Measurements from ENCODE around the gene PSMB4. TPM values are rescaled to one million over a fixed set of nuclear protein-coding genes. Genes with fewer than 3 reads are reported as not detected.
A peak's percentile ranks its signal among the peaks of the same experiment; 100 is the strongest.
"Not testable (repeated sequence)": the region's sequence is repeated elsewhere in the genome, so short reads cannot be mapped to it uniquely, and the experiment has no call there.

PSMB4 gene
- total RNA-seq: 443 and 458 TPM in 2 replicates

GRCh38 chr1:151399324-151400171 is at the start of gene PSMB4:
Gene PSMB4 (plus strand): TSS chr1:151399573. CDS start chr1:151399588, 15 bp downstream.
- H3K4me3 Mint-ChIP-seq (ENCODE audit: low read depth): peak within 1 kb of the TSS; percentile 98
- H3K4me1 Mint-ChIP-seq (ENCODE audit: low read depth): peaks cover 19% of the 10 kb centered on the region
- peaks cover under 1% of the 10 kb centered on the region for H3K27me3 Mint-ChIP-seq (ENCODE audit: low read depth)
- no peaks in the 10 kb centered on the region for H3K9me3 Mint-ChIP-seq
- peak; percentile 81 for DNase-seq (ENCODE audit: low spot score)
- H3K27ac Mint-ChIP-seq: peak within 1 kb of the TSS; percentile 100
- intact Hi-C loops (cut with micrococcal nuclease): loop anchor here (1.0 kb wide), 1 partner anchor 52 kb away; the partner anchor contains the start of gene RFX5
- peaks cover 51% of the 10 kb centered on the region for H3K36me3 Mint-ChIP-seq (ENCODE audit: low read depth)

- H3K4me3 Mint-ChIP-seq (ENCODE audit: low read depth); intact Hi-C loops (cut with micrococcal nuclease); DNase-seq (ENCODE audit: low spot score); H3K27me3 Mint-ChIP-seq (ENCODE audit: low read depth); H3K9me3 Mint-ChIP-seq; H3K27ac Mint-ChIP-seq: not testable (repeated sequence)
- peaks cover 20% of the 10 kb centered on the region for H3K4me1 Mint-ChIP-seq (ENCODE audit: low read depth)
- peaks cover 20% of the 10 kb centered on the region for H3K36me3 Mint-ChIP-seq (ENCODE audit: low read depth)
These were observed 49.0 kb upstream of the PSMB4 start for GRCh38 chr1:151350323-151350722.

GRCh38 chr1:151352021-151352718 is 47.2 kb upstream of the PSMB4 start:
- no peak overlapping the region for H3K4me3 Mint-ChIP-seq (ENCODE audit: low read depth)
- peaks cover 8% of the 10 kb centered on the region for H3K36me3 Mint-ChIP-seq (ENCODE audit: low read depth)
- no peak for DNase-seq (ENCODE audit: low spot score)
- H3K27ac Mint-ChIP-seq: no peak overlapping the region
- H3K9me3 Mint-ChIP-seq: peaks cover 9% of the 10 kb centered on the region
- intact Hi-C loops (cut with micrococcal nuclease): no loop called here
- peaks cover 6% of the 10 kb centered on the region for H3K27me3 Mint-ChIP-seq (ENCODE audit: low read depth)
- peaks cover 9% of the 10 kb centered on the region for H3K4me1 Mint-ChIP-seq (ENCODE audit: low read depth)

- no peak for DNase-seq (ENCODE audit: low spot score)
- Mint-ChIP-seq H3K27ac (no peak overlapping the region), H3K36me3 (ENCODE audit: low read depth) (peaks cover 8% of the 10 kb centered on the region), H3K4me1 (ENCODE audit: low read depth) (no peaks in the 10 kb centered on the region), H3K4me3 (ENCODE audit: low read depth) (no peak overlapping the region), H3K27me3 (ENCODE audit: low read depth) (peaks cover 6% of the 10 kb centered on the region), H3K9me3 (peaks cover 16% of the 10 kb centered on the region)
- intact Hi-C loops (cut with micrococcal nuclease): no loop called here
These were observed 42.7 kb upstream of the PSMB4 start for GRCh38 chr1:151356696-151357095.

- Mint-ChIP-seq H3K9me3 (peaks cover 21% of the 10 kb centered on the region), H3K27ac (no peak overlapping the region), H3K36me3 (ENCODE audit: low read depth) (no peaks in the 10 kb centered on the region), H3K4me3 (ENCODE audit: low read depth) (no peak overlapping the region), H3K27me3 (ENCODE audit: low read depth) (no peaks in the 10 kb centered on the region), H3K4me1 (ENCODE audit: low read depth) (no peaks in the 10 kb centered on the region)
- DNase-seq (ENCODE audit: low spot score): no peak
- intact Hi-C loops (cut with micrococcal nuclease): no loop called here
These were observed 37.5 kb upstream of the PSMB4 start for GRCh38 chr1:151361883-151362282.

- Mint-ChIP-seq H3K36me3 (ENCODE audit: low read depth) (no peaks in the 10 kb centered on the region), H3K4me1 (ENCODE audit: low read depth) (no peaks in the 10 kb centered on the region), H3K27ac (no peak overlapping the region), H3K9me3 (peaks cover 21% of the 10 kb centered on the region), H3K4me3 (ENCODE audit: low read depth) (no peak overlapping the region), H3K27me3 (ENCODE audit: low read depth) (no peaks in the 10 kb centered on the region)
- DNase-seq (ENCODE audit: low spot score): no peak
- intact Hi-C loops (cut with micrococcal nuclease): no loop called here
These were observed 36.8 kb upstream of the PSMB4 start for GRCh38 chr1:151362308-151363155.

GRCh38 chr1:151364996-151365395 is 34.4 kb upstream of the PSMB4 start:
- no peaks in the 10 kb centered on the region for H3K4me1 Mint-ChIP-seq (ENCODE audit: low read depth)
- no peak overlapping the region for H3K27ac Mint-ChIP-seq
- intact Hi-C loops (cut with micrococcal nuclease): no loop called here
- peaks cover 21% of the 10 kb centered on the region for H3K9me3 Mint-ChIP-seq
- DNase-seq (ENCODE audit: low spot score): no peak
- no peak overlapping the region for H3K4me3 Mint-ChIP-seq (ENCODE audit: low read depth)
- H3K36me3 Mint-ChIP-seq (ENCODE audit: low read depth): no peaks in the 10 kb centered on the region
- no peaks in the 10 kb centered on the region for H3K27me3 Mint-ChIP-seq (ENCODE audit: low read depth)

- no peak for DNase-seq (ENCODE audit: low spot score)
- Mint-ChIP-seq H3K27ac (no peak overlapping the region), H3K27me3 (ENCODE audit: low read depth) (no peaks in the 10 kb centered on the region), H3K9me3 (peaks cover 1% of the 10 kb centered on the region), H3K4me1 (ENCODE audit: low read depth) (no peaks in the 10 kb centered on the region), H3K36me3 (ENCODE audit: low read depth) (no peaks in the 10 kb centered on the region), H3K4me3 (ENCODE audit: low read depth) (no peak overlapping the region)
- intact Hi-C loops (cut with micrococcal nuclease): no loop called here
These were observed 31.5 kb upstream of the PSMB4 start for GRCh38 chr1:151367658-151368392.

- H3K9me3 Mint-ChIP-seq: no peaks in the 10 kb centered on the region
- no peaks in the 10 kb centered on the region for H3K36me3 Mint-ChIP-seq (ENCODE audit: low read depth)
- no peak overlapping the region for H3K4me3 Mint-ChIP-seq (ENCODE audit: low read depth)
- DNase-seq (ENCODE audit: low spot score): no peak
- intact Hi-C loops (cut with micrococcal nuclease): no loop called here
- no peak overlapping the region for H3K27ac Mint-ChIP-seq
- H3K4me1 Mint-ChIP-seq (ENCODE audit: low read depth): no peaks in the 10 kb centered on the region
- no peaks in the 10 kb centered on the region for H3K27me3 Mint-ChIP-seq (ENCODE audit: low read depth)
These were observed 30.7 kb upstream of the PSMB4 start for GRCh38 chr1:151368393-151369301.

- Mint-ChIP-seq H3K9me3 (no peaks in the 10 kb centered on the region), H3K36me3 (ENCODE audit: low read depth) (no peaks in the 10 kb centered on the region), H3K27me3 (ENCODE audit: low read depth) (no peaks in the 10 kb centered on the region), H3K27ac (no peak overlapping the region), H3K4me1 (ENCODE audit: low read depth) (no peaks in the 10 kb centered on the region), H3K4me3 (ENCODE audit: low read depth) (no peak overlapping the region)
- intact Hi-C loops (cut with micrococcal nuclease): no loop called here
- DNase-seq (ENCODE audit: low spot score): no peak
These were observed 30.1 kb upstream of the PSMB4 start for GRCh38 chr1:151369302-151369610.

- no peaks in the 10 kb centered on the region for H3K36me3 Mint-ChIP-seq (ENCODE audit: low read depth)
- H3K9me3 Mint-ChIP-seq: no peaks in the 10 kb centered on the region
- no peaks in the 10 kb centered on the region for H3K27me3 Mint-ChIP-seq (ENCODE audit: low read depth)
- DNase-seq (ENCODE audit: low spot score): no peak
- intact Hi-C loops (cut with micrococcal nuclease): no loop called here
- H3K4me1 Mint-ChIP-seq (ENCODE audit: low read depth): no peaks in the 10 kb centered on the region
- no peak overlapping the region for H3K4me3 Mint-ChIP-seq (ENCODE audit: low read depth)
- no peak overlapping the region for H3K27ac Mint-ChIP-seq
These were observed 29.7 kb upstream of the PSMB4 start for GRCh38 chr1:151369621-151370048.

Data from activated T-helper 2 cell treated with anti-CD3 and anti-CD28 coated beads, Interferon-gamma antibody, Interleukin-2, Interleukin-4, amounts not matched to agents 10 μg/mL and 5 μg/mL and 100 μg/mL, durations not matched to agents 14 hours and 24 hours and 36 hours (primary cell).